SK-N-MC (cell line): Measurements from ENCODE around the gene MAP3K2.

Experiments
- EZH2 ChIP-seq: fragments of 200-600 bp; sonication (generic); IDR thresholded peaks from one replicate; pipeline ENCODE4 v1.6.1; 2017; ENCODE audit warnings: antibody characterized with exemption
- POLR2AphosphoS5 ChIP-seq: IDR thresholded peaks from 2 replicates; pipeline ENCODE4 v1.6.1; 2012; ENCODE audit warnings: mild to moderate bottlenecking, low read depth, low read length, borderline replicate concordance

DNA sequence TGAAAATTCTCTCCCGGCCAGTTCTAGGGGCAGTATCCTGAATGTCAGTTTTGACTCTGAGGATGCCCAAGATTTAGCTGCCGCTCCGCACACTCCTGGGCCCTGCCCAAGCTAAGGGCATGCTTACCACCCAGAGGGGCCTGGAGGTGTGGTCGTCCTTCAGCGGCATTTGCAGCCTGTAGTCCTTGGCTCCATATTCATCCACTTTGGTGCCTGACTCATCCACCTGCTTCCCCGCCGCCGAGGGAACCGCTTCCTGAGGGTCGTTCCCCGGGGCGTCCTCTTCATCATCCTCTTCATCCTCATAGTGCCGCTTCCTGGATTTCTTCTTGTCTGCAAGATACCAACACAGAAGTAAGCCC is 94.4 kb downstream of the MAP3K2 start:
- no peak for TF ChIP-seq EZH2
- no peak for TF ChIP-seq POLR2AphosphoS5
